OCI-LY1 (cell line): ENCODE data around the gene ARMH1.

Source experiments
- EZH2 ChIP-seq: fragments of 200-600 bp; sonication (generic), shearing (Covaris generic); IDR thresholded peaks from 2 replicates; pipeline ENCODE4 v1.8.0; 2017; ENCODE audit warnings: borderline replicate concordance, mixed run types, mild to moderate bottlenecking, antibody characterized with exemption, low read length, moderate library complexity, mixed read lengths
- TF ChIP-seq, protein P1 (sequence below): fragments of 200-600 bp; sonication (generic), shearing (Covaris generic); IDR thresholded peaks from 2 replicates; pipeline ENCODE4 v1.5.1; 2017; ENCODE audit warnings: mild to moderate bottlenecking, antibody characterized with exemption, low read length, moderate library complexity, mixed read lengths

DNA sequence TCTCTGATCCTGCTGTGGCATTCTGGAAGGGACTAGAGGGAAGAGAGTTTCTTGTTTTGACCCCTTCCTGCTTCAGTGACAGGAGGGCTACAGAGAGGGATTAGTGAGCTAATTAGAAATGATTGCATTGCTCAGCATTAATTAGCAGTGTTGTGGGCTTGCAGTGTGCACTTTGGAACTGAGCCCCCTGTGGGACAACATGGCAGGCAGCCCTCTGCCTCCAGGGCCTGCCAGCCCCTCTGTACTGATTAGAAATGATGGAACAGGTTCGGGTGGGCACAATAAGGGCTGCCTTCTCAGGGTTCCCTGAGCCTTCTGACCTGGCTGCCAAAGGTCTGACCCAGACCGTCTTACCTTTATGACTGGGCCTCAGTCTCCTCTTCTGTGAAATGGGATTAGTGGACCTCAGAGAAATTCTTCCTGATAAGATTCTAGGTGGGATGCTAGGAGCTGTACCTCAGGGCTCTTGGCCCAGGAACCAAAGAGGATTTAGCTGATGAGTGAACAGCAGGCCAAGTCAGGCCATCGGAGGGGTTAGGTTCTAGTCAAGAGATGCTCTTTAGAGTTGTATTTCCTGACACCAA lies 39.8 kb upstream of the ARMH1 start:
- TF ChIP-seq, protein P1, sequence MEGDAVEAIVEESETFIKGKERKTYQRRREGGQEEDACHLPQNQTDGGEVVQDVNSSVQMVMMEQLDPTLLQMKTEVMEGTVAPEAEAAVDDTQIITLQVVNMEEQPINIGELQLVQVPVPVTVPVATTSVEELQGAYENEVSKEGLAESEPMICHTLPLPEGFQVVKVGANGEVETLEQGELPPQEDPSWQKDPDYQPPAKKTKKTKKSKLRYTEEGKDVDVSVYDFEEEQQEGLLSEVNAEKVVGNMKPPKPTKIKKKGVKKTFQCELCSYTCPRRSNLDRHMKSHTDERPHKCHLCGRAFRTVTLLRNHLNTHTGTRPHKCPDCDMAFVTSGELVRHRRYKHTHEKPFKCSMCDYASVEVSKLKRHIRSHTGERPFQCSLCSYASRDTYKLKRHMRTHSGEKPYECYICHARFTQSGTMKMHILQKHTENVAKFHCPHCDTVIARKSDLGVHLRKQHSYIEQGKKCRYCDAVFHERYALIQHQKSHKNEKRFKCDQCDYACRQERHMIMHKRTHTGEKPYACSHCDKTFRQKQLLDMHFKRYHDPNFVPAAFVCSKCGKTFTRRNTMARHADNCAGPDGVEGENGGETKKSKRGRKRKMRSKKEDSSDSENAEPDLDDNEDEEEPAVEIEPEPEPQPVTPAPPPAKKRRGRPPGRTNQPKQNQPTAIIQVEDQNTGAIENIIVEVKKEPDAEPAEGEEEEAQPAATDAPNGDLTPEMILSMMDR, result no peak
- no peak for TF ChIP-seq EZH2
